ENCODE measurements around the gene XK.

DNA sequence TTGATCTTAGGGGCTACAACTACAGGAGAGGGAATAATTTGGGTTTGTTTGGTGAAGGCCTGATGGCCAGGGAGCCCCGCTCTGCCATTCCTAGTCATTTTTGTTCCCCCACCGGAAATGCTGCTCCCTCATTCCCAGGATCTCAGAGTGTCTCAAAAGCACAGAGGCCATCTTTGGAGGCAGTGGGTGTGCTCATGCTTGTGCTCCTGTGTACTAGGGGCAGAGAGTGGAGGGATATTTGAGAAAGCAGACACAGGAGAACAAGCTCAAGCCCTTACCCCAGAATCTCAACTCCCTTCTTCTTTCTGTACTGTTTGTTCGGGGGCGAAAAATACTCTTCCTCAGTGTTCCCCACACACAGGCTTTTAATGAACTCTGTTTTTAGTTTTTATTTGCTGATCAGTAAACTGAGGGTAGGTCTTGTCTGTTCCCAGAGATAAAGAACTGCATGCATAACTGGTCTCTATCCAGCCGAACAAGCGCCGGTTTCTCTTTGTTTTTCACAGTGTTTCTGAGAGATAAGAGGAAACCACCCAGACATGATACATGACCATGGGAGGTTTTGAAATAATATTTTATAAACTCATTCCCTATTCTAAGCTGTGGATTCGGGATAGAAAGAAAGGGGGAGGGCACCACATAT lies 32.9 kb upstream of the XK start:
- no peak for TF ChIP-seq EP300 (IDR thresholded peaks at IDR 0.05)
- no peak for TF ChIP-seq POLR2A (IDR thresholded peaks at IDR 0.05)
